UCSD-AML1 (cell line): ENCODE results near the gene AGBL4.

Source experiments
- DNase-seq: peaks from one replicate; lab custom pipeline; 2025; ENCODE audit not compliant: unreplicated experiment; lab: John Stamatoyannopoulos, UW

Gene AGBL4

DNA sequence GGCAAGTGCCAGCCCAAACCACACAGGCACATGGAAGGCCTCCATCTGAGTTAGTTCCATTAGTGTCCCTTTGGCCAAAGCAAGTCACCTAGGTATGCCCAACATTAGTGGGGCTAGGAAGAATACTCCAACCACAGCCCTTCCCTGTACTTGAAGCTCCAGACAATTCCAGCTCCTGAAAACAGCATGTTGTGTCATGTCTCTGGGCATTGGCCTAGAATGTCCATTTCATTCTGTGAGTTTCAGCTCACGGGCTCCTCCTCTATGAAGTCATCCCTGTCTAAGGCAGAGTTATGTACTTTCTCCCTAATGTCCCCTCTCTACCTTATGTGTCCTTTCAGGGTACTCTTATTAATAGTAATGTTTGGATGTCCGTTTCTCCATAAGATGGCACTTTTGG is 1455.3 kb downstream of the AGBL4 start:
- DNase-seq = no peak

DNA sequence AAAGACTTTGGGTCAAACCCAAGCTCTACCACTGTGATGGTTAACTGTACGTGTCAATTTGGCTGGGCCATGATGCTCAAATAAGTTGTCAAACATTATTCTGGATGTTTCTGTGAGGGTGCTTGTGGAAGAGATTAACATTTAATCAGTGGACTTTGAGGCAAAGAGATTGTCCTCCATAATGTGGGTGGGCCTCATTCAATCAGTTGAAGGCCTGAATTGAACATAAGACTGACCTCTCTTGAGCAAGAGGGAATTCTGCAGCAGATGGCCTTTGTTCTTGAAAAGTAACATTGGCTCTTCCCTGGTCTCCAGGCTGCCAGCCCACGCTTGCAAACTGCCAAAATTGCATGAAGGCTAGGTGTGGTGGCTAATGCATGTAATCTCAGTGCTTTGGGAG is 1457.3 kb downstream of the AGBL4 start:
- no peak for DNase-seq

DNA sequence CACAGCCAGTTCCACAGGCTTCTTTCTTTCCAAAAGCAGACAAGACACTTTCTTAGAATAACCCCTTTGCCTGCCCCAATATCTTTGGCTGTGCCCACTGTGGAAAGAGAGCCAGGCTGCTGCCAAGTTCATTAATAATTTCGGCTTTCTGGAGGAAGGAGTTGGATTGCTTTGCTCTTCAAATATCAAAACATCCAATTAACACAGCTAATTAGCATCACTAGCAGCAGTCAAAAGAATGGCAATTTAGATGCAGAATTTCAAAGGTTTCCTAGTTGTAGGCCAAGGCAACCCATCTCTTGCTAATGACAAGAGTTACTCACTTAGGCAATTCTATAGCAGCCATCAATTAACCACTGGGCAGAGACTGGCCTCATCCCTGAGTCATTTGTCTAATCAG is 1460.7 kb downstream of the AGBL4 start:
- no peak for DNase-seq

DNA sequence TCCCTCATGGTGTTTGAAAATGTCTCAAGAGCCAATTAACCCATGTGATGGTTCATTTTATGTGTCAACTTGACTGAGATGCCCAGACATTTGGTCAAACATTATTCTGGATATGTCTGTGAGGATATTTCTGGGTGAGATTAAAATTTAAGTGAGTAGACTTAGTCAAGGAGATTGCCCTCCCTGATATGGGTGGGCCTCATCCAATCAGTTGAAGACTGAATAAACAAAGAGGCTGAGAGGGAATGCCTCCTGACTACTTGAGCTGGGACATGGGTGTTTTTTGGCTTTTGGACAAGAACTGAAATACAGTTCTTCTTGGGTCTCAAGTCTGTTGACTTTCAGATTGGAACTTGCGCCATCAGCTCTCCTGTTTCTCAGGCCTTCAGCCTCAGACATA is 1462.3 kb downstream of the AGBL4 start:
- no peak for DNase-seq

DNA sequence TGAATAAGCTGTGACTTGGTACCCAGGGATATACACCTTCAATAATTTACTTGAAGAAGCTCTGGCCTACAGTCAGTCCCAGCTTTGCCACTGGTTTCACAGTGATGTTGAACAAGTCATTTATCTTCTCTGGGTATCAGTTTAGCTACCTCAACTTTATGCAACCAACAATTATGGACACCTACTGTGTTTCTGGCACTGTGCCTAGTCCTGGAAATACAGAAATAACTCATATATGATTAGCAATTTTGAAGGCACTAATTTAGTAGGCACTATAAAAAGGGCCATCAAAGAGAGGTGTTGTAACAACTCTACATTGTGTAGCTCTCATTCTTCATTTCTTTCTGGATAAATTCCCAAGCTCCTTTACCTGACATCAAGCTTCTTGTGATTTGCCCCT is 1463.2 kb downstream of the AGBL4 start:
- no peak for DNase-seq

DNA sequence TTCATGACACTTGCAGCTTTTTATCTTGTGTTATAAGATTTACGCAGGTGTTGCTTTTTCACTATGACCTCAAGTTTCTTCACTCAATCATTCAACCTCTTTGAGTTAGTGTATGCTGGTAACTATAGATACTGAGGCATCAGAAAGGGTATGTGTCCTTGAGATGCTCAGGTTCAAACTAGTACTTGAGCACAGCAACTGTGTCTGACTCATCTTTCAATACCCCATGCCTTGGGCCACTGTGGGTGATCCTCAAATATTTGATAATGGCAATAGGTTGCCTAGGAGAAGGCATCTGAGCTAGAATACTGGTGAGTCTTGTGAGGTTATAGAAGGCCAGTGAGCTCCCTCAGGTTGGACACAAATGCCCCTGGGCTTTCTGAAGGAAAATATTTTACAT is 1463.6 kb downstream of the AGBL4 start:
- no peak for DNase-seq

DNA sequence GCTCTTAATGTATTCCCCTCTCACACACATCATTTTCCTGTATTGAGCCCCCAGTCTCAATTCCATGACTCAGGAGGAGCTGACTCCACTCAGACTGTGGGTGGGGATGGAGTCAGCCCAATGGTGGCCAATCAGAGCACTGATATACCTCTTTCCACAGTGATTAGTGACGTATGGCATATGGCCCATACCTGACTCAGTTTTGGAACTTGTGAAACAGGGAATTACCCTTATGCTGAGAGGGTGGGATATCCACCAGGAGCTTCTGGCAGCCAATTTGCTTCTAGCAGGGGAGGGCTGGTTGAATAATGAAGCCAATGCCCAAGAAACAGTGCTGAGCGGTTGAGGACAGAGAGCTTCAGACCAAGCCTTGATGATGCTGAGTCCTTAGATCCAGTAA is 1465.4 kb downstream of the AGBL4 start:
- no peak for DNase-seq

DNA sequence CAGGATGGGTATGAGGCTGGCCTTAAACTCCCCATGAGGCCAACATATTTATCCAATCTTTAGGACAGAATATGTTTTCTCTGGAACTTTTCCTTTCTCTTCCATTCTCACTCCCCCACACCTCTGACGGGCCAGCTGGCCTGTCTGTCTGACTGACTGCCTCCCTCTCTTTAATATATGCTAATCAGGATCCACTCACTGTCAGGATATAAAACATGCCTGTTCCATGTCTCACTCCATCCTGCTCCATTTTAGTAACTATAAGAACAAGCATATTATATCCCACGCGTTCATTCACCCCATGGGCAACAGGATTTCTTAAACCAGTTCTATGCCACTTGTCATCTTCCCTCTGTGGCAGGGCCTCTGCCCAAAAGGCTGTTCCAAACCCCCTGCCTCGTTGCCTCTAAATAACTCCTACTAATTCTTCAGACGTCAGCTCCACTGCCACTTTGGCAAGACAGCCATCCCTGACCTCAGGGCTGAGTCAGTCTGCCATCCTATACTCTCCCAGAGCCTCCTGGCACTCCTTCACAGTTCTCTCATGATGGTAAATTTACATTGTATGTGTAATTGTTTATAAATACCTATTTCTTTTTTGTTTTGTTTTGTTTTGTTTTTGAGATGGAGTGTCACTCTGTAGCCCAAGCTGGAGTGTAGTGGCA is 1467.4 kb downstream of the AGBL4 start:
- DNase-seq = no peak

DNA sequence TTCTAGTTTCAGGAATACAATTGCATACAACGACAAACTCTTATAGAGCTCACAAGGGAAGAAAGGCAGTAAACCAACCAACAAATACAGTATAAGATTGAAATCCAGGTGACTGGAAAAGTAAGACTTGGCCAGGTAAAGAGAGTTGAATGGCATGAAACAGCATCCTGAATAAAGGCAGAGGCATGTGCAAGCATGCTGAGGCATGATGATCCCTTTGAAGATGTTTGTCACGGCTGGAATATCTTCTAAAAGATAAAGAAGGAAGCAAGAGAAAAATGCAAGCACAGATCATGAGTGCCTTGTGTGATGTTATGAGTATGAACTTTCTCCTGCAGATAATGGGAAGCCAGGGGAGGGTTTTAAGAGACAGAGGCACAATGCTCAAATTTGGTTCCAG is 1468.5 kb downstream of the AGBL4 start:
- DNase-seq = no peak

DNA sequence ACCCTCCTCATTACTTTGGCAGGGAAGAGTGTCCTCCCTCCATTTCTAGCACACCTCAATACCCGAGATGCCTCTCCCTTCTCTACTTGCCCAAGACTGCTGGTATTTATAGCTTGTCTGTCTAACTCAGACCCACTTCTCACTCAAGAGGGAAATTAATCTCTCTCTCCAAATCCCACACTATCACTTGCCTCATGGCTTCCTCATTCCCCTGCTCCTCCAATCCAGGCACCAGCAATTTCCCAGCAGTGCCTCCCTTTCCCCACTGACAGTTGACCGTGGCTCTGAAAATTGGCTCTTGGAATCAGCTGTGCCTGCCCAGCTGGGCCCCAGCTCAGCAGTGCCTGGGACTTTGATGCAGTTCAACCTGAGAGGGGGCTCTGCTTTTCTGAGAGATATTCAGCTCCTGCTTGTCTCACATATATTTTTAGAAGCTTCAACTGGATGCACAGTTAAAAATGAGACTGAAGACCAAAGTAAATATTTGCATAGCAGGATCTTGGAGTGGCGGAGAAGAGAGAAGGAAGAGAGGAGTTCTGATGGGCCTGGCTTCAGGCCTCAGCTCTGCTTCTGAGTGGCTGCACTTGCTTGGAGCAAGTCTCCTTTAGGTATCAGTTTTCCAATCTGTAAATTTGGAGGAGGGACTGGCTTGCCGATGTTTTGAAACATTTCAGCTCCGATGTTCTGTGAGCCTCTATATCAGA is 1470.7 kb downstream of the AGBL4 start:
- DNase-seq = no peak

DNA sequence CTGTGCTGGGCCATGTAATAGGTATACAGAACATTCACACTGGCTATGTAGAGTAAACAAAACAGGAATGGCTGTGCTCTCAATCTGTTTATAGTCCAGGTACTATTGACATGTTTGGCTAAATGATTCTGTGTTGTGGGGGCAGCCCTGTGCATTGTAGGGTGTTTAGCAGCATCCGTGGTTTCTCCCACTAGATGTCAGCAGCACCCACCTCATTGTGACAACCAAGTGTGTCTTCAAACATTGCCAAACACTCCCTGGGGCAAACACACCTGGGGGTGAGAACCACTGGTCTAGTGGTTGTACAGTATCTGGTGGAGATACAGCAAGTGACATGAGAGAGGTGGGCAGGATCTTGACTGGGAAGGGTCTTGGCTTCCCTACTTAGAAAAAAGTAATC is 1471.3 kb downstream of the AGBL4 start:
- DNase-seq = no peak

DNA sequence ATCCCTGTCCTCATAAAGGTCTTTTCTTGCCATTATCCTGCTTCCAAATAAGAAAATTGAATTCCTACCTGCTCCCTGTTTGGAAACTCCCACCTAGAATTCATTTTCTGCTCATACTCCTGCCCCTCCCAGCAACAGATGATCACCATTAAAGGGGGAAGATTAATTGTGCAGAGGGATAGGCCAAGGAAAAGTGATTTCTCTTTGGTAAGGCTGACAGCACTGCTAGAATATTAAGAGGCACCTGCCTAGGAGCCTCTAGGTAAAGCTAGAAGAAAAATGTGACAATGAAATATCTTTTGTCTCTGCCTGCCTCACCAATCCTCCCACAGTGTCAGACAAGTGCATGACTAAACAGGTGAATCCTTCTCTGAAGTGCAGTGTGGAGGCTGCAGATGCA is 1474.8 kb downstream of the AGBL4 start:
- DNase-seq = no peak

DNA sequence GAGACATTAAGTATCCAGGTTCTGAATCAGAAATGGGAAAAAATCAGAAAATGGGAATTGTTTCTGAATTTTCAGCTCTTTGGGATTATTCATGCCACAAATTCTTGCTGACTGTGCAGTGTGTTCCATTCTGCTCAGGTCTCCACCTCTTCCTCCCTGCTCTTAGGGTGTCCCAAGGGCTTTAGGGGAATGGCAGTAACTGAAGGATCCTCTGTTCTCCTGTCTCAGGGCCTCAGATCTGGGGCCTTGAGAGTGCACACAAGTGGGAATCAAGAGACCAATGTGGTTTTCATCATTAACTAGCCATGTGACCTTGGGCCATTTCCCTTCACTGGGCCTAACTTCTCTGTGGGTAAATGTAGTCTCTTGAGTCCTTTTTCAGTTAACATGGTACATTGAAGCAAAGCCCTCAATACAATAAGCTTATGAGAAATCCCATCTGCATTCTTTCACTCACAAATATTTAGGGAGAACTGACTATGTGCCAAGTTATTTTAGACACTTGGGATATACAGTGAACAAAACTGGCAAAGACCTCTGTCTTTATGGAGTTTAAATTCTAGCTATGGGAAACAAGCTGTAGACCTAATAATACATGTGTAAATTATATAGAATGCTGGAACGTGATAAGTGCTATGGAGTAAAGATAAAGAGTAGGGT is 1476.1 kb downstream of the AGBL4 start:
- no peak for DNase-seq

DNA sequence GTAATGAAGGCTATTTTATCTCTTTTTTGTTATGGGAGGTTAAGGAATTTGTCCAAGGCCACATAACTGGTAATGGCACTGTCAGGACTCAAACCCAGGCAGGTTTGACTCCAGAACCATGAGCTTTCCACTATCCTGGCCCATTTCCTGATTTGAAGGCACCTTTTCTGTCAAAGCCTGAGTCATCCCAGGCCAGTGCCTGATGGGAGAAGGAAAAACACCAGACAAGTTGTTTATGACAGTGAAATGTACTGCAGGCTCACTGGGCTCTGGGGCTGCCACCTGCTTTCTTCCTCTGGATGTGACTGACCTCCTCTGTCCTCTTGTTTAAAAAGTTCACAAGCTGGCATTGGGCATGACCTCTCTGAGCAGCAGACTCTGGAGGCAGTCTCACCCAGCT is 1479.9 kb downstream of the AGBL4 start:
- DNase-seq = no peak

DNA sequence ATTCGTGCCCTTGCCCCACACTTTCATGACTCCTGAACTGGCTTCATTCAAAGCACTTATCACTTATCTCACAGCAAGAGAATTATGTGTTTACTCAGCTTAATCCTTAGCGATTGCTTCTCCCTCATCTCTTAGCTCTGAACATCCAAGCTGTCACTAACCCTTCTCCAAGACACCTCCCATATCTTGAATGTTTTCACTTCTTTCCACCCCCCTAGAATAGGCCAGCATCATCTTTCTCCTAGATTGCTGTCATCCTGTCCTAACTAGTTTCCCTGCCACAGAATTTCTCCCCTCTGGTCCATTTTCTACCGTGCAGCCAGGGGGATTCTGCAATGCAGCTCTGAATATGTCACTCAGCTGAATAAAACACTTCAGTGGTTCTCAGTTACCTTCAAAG is 1483.2 kb downstream of the AGBL4 start:
- DNase-seq = no peak

DNA sequence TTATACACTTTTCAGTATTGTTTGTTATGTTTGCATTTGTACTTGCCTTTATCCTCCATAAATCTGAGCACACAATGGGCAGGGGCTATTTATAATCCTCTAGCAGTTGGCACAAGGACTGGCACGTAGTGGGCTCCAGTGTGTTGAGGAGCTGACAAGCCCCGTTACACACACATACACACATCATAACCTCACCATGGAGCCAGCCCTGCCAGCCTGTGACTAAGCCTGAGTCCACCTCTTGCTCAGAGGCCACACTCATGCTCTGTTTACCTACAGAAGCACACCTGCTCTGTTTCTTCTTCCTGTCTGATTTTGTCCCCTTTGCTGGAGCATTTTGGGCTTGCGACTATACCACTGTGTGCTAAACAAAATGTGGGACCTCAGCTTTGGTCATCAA is 1487.3 kb downstream of the AGBL4 start:
- DNase-seq = no peak

DNA sequence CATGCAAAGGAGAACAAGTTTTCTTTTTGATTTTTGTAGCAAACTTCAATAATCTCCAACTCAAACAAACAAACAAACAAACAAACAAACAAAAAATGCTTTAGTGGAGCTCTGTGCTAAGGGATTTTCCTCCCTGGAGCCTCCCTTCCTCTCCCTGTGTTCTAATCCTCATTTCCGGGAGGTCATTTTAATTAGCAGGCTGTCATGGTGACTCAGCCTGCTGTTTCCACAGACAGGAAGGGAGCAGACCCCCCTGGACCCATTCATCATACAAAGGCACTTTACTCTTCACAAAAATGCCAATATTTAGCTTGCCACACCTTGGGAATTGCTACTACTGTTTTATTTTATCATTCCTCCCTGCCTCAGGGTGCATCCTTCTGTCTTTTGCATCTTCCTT is 1490.8 kb downstream of the AGBL4 start:
- no peak for DNase-seq

DNA sequence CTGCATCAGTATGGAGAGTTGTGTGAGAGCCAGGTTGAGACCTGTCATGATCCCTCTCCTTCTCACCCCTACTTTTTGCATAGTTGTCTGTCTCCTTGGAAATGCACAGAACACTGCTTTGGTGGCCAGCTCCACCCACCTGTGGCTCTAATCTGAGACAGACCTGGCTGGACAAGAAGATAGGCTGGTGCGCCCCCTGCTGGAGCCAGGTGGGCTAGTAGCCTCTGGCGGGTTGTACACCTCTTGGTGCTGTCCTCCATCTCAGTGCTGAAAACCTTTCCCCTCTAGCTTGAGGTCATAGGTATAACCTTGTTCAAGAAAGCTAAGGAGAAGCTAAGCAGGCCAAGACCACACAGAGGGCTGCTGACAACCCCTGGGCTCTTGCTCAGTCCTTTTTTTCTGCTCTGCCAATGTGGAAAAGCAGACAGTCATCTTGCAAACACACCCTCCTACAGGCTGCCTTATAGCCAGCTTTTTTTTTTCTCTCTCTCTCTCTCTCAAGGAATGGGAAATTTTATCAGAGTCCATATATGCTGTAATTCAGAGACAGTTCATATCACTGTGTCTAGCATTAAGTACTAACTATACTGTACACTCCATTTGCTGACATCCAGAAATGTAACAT is 1492.9 kb downstream of the AGBL4 start:
- DNase-seq = peak; percentile 48

DNA sequence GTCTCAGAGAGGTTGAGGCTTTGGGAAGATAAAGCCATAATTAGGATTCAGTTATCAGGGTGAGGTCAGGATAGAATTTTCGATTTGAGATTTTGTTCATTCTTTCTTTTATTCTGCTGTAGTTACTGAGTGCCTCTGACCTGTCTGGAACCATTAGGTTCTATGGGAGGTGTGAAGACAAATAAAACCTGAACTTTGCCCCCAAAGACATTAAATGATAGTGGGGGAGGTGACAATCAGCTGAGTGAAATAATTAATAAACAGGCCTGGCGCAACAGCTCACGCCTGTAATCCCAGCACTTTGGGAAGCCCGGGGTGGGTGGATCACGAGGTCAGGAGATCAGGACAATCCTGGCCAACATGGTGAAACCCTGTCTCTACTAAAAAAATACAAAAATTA is 1496.7 kb downstream of the AGBL4 start:
- no peak for DNase-seq

DNA sequence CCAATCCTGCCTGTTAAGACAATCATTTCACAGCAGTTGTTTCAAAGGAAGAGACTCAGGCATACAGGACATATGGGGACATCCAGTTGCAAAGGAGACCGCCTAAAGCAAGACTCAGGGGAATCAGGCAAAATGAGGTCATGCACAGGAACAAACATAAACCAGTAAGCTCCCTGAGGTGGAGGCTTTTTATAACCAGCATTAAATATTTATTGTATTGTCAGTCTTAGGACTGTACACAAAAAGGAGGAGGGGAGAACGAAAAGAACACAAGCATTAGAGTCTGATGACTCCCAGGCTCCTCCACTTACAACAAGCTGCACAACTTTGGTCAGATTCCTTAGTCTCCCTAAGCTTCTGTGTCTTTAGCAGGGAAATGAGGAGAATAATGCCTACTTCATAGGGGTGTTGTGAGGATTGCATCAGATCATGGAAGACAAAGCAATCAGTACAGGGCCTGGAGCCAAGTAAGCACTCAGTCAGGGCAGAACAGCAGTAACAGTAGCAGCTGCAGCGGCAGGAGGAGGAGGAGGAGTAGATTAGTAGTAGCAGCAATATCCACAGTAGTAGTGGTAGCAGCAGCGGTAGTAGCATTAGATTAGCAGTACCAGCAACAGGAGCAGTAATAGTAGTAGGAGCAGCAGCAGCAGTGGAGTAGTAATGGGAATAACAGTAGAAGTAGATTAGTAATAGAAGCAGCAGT is 1497.6 kb downstream of the AGBL4 start:
- DNase-seq = no peak

DNA sequence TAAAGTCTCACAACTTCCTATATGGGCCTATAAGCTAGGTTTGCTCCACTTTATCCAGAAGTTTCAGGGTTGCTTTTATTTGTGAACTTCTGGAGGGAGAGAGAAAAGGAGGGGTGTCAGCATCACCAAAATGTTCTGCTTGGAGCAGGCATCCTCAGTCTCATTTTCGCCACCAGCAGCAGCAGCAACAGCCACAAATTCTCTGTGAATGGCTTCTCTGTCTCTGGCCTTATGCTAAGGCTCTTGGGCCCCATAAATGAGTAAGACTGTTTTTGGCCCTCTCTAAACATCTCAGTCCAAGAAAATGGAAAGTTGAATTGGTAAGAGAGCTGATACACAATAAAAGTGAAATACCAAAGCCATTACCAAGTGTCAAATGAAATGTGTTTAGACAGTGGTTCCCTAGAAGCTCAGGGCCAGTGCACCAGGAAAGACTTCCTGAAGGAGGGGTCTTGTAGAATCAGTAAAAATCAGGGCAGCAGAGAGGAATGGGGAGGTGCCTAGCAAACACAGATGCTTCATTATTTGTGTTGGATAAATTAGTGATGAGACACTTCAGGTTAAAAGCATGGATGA is 1498.8 kb downstream of the AGBL4 start:
- DNase-seq = no peak
